IMR-90 (cell line): ENCODE results near the gene KRTAP12-3. TPM values are rescaled to one million over a fixed set of nuclear protein-coding genes. Genes with fewer than 3 reads are reported as not detected.

Source experiments
- ATAC-seq: fragments of 200-7000 bp; cut with Tn5 transposase; 2 replicates; pipeline ENCODE4 v1.9.1; 2020; ENCODE audit warnings: low read depth, mild to moderate bottlenecking, moderate library complexity
- BruUV-seq: library from RNA; stranded (reverse); fragments of 400-500 nt; replicated peaks from 2 replicates; lab custom pipeline; 2021; lab: Mats Ljungman, UMichigan
- CTCF ChIA-PET: fragments of 300-600 bp; formaldehyde crosslinking; extraction: SDS; loops from one replicate; lab custom pipeline; 2021; ENCODE audit warnings: antibody characterized with exemption; lab: Yijun Ruan, JAX
- POLR2A ChIA-PET: fragments of 300-600 bp; sonication (Branson Sonifier 250); formaldehyde crosslinking; loops from one replicate; lab custom pipeline; 2022; ENCODE audit warnings: antibody characterized with exemption; ENCODE audit not compliant: unreplicated experiment; lab: Charles Lee
- DNase-seq: peaks from one replicate; pipeline ENCODE4 v3.0.0; 2013
- H2AFZ ChIP-seq: replicated peaks from 2 replicates; pipeline ENCODE3; 2013; ENCODE audit warnings: low read length, mild to moderate bottlenecking; ENCODE audit not compliant: poor library complexity
- H2AK5ac ChIP-seq: 2 replicates; pipeline ENCODE4 v1.6.1; 2013; ENCODE audit warnings: low read depth, low read length, inconsistent platforms
- H2AK9ac ChIP-seq: replicated peaks from 2 replicates; pipeline ENCODE3; 2013; ENCODE audit warnings: mild to moderate bottlenecking, low read depth, low read length, moderate library complexity; ENCODE audit not compliant: poor library complexity
- H2BK120ac ChIP-seq: 2 replicates; pipeline ENCODE4 v1.6.1; 2013; ENCODE audit warnings: low read depth, low read length, inconsistent platforms
- H2BK15ac ChIP-seq: 3 replicates; pipeline ENCODE4 v1.6.1; 2013; ENCODE audit warnings: low read depth, low read length, inconsistent platforms
- H2BK20ac ChIP-seq: 2 replicates; pipeline ENCODE4 v1.6.1; 2013; ENCODE audit warnings: low read depth, mild to moderate bottlenecking, inconsistent platforms, low read length, moderate library complexity
- H2BK5ac ChIP-seq: 2 replicates; pipeline ENCODE4 v1.6.1; 2013; ENCODE audit warnings: mild to moderate bottlenecking, low read depth, low read length, inconsistent platforms; ENCODE audit not compliant: poor library complexity, severe bottlenecking
- H3K14ac ChIP-seq: replicated peaks from 2 replicates; pipeline ENCODE4 v1.6.1; 2013; ENCODE audit warnings: low read depth, low read length, inconsistent platforms
- H3K18ac ChIP-seq: 2 replicates; pipeline ENCODE4 v1.6.1; 2013; ENCODE audit warnings: low read depth, low read length, control low read depth
- H3K23ac ChIP-seq: 2 replicates; pipeline ENCODE4 v1.6.1; 2013; ENCODE audit warnings: low read depth, low read length, inconsistent platforms
- H3K27ac ChIP-seq: 2 replicates; pipeline ENCODE4 v1.5.1; 2013; ENCODE audit warnings: mild to moderate bottlenecking, control low read depth, low read length; ENCODE audit not compliant: insufficient read depth
- H3K27me3 ChIP-seq: 2 replicates; pipeline ENCODE4 v1.6.1; 2013; ENCODE audit warnings: low read length; ENCODE audit not compliant: control insufficient read depth, insufficient read depth
- H3K36me3 ChIP-seq: 2 replicates; pipeline ENCODE4 v1.6.1; 2013; ENCODE audit warnings: low read length, mixed read lengths; ENCODE audit not compliant: control insufficient read depth, insufficient read depth
- H3K4ac ChIP-seq: 2 replicates; pipeline ENCODE4 v1.6.1; 2013; ENCODE audit warnings: low read depth, low read length, inconsistent platforms
- H3K4me1 ChIP-seq: 2 replicates; pipeline ENCODE4 v1.6.1; 2013; ENCODE audit warnings: low read length, mixed read lengths; ENCODE audit not compliant: control insufficient read depth, insufficient read depth
- H3K4me2 ChIP-seq: 2 replicates; pipeline ENCODE4 v1.6.1; 2013; ENCODE audit warnings: low read depth, mild to moderate bottlenecking, control low read depth, low read length, moderate library complexity
- H3K4me3 ChIP-seq: 2 replicates; pipeline ENCODE4 v1.5.1; 2013; ENCODE audit warnings: low read depth, mild to moderate bottlenecking, control low read depth, low read length, moderate library complexity; ENCODE audit not compliant: insufficient read depth
- H3K56ac ChIP-seq: 2 replicates; pipeline ENCODE4 v1.6.1; 2013; ENCODE audit warnings: low read length, inconsistent platforms; ENCODE audit not compliant: insufficient read depth; ENCODE audit errors: extremely low read depth
- H3K79me1 ChIP-seq, 2 experiments: 2 replicates each; pipeline ENCODE4 v1.6.1; 2013; ENCODE audit warnings: low read length in 2 of 2, inconsistent platforms in 1 of 2, low read depth in 1 of 2
- H3K9ac ChIP-seq: 2 replicates; pipeline ENCODE4 v1.6.1; 2013; ENCODE audit warnings: low read depth, low read length, control low read depth
- H3K9me1 ChIP-seq: 2 replicates; pipeline ENCODE4 v1.6.1; 2013; ENCODE audit warnings: low read length, inconsistent platforms; ENCODE audit not compliant: insufficient read depth
- H3K9me3 ChIP-seq: 2 replicates; pipeline ENCODE4 v1.6.1; 2013; ENCODE audit warnings: low read length; ENCODE audit not compliant: control insufficient read depth, insufficient read depth
- H4K20me1 ChIP-seq: 2 replicates; pipeline ENCODE4 v1.6.1; 2013; ENCODE audit warnings: low read length, inconsistent platforms; ENCODE audit not compliant: insufficient read depth
- H4K5ac ChIP-seq: 2 replicates; pipeline ENCODE4 v1.6.1; 2013; ENCODE audit warnings: mild to moderate bottlenecking, low read depth, low read length, control low read depth
- H4K8ac ChIP-seq, 2 experiments: 2 replicates each; pipeline ENCODE4 v1.6.1; 2013; ENCODE audit warnings: low read depth in 2 of 2, low read length in 2 of 2, control low read depth in 1 of 2, inconsistent platforms in 1 of 2
- H4K91ac ChIP-seq: 2 replicates; pipeline ENCODE4 v1.6.1; 2013; ENCODE audit warnings: low read depth, low read length, inconsistent platforms; ENCODE audit not compliant: insufficient read depth
- CEBPB ChIP-seq: IDR thresholded peaks from 2 replicates; pipeline ENCODE4 v1.6.1; 2012; ENCODE audit warnings: low read depth, low read length, improper control_type of control experiment
- MAFK ChIP-seq: IDR thresholded peaks from 2 replicates; pipeline ENCODE4 v1.6.1; 2012; ENCODE audit warnings: low read depth, low read length, improper control_type of control experiment
- RCOR1 ChIP-seq: IDR thresholded peaks from 2 replicates; pipeline ENCODE4 v1.6.1; 2012; ENCODE audit warnings: mild to moderate bottlenecking, low read length, improper control_type of control experiment; ENCODE audit not compliant: insufficient replicate concordance
- WGBS, 2 experiments: methylation state at CpG; one replicate each; pipeline versions ENCODE4 v1.1.5 to v1.1.7; 2013; ENCODE audit warnings: missing lambda C conversion rate in 2 of 2; ENCODE audit not compliant: insufficient read length in 1 of 2; ENCODE audit errors: extremely low coverage in 2 of 2; 5-methylcytosine and 5-hydroxymethylcytosine counted together
- dilution Hi-C: fragments of 300-500 bp; cut with HindIII; formaldehyde crosslinking; loops from one replicate; pipeline ENCODE4 v1.14.3; 2018; ENCODE audit warnings: low sequenced_read_pairs; ENCODE audit not compliant: unreplicated experiment
- in situ Hi-C: fragments of 300-500 bp; cut with MboI; formaldehyde crosslinking; loops from 3 replicates; pipeline ENCODE4 v1.14.3; 2019; ENCODE audit warnings: low sequenced_read_pairs, inconsistent platforms, mixed read lengths
- intact Hi-C: fragments of 100-400 bp; cut with micrococcal nuclease; formaldehyde crosslinking; loops from 2 replicates; pipeline ENCODE4 v1.10.0; 2022
- polyA plus RNA-seq, 3 experiments: library from polyadenylated mRNA; depleted of rRNA; stranded (reverse); fragments of >200 nt; gene quantifications; 2 replicates each; pipeline ENCODE4 v1.2.3, GENCODE V29; 2012; ENCODE audit warnings: low replicate concordance in 1 of 3
- total RNA-seq: library from RNA; depleted of rRNA; stranded (reverse); fragments of >200 nt; gene quantifications from 2 replicates; pipeline ENCODE4 v1.2.3, GENCODE V29; 2012
- TF ChIP-seq, protein P1 (sequence below): conservative IDR thresholded peaks from 2 replicates; pipeline ENCODE4 v1.5.1; 2012; ENCODE audit warnings: mild to moderate bottlenecking, low read depth, low read length, improper control_type of control experiment
- TF ChIP-seq, protein P2 (sequence below): fragments of 150-350 bp; IDR thresholded peaks from 2 replicates; pipeline ENCODE4 v1.6.1; 2016; ENCODE audit warnings: low read depth, mild to moderate bottlenecking, low read length, moderate library complexity, borderline replicate concordance
- TF ChIP-seq, protein P3 (sequence below): fragments of 150-350 bp; IDR thresholded peaks from 2 replicates; pipeline ENCODE4 v1.6.1; 2017; ENCODE audit warnings: mild to moderate bottlenecking, antibody characterized with exemption, low read length, low read depth

KRTAP12-3 gene
- total and polyA plus RNA-seq, 2 of the 4 experiments (the other 2 are of a cell fraction): not detected

DNA sequence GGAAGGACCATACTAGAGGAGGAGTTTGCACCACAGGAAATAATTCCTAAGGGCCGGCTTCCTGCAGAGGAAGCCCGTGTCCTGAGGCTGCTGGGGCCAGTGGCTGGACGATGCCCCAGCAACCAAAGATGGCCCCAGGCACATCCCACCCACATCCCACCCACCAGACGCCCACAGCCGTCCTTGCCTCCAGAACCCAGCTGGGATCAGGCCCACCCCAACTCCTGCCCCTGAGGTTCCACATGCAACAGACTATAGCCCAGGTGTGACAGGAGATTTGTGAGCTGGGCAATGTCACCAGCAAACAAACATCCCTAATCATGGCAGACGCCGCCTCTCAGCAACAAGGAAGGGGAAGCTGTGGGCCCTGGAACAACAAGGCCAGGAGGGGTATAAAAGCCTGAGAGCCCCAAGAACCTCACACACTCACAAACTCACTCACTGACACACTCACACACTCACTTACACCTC, 31.0 kb upstream of the KRTAP12-3 start, which contains the start of gene KRTAP10-9:
Gene KRTAP10-9 (plus strand): TSS at position 421 of the 471 bp plus-strand sequence. CDS start 79 bp downstream, outside the sequence.
- no TSS peak for BruUV-seq
- Histone ChIP-seq H2BK120ac (no peak within 1 kb of the TSS), H2BK20ac (no peak within 1 kb of the TSS), H3K79me1 (no peaks in the 10 kb centered on the region), H3K9ac (no peak within 1 kb of the TSS), H4K20me1 (no peaks in the 10 kb centered on the region), H3K4me3 (no peak within 1 kb of the TSS), H3K27me3 (peaks cover 2% of the 10 kb centered on the region; the same call in 1 of the 2 replicates), H3K9me1 (no peaks in the 10 kb centered on the region), H3K9me3 (0 out of 2 replicates have a peak, but pooled peaks cover 2% of the 10 kb centered on the region), H4K91ac (no peak within 1 kb of the TSS), H2BK5ac (no peak within 1 kb of the TSS), H3K4ac (no peak within 1 kb of the TSS), H3K23ac (no peak within 1 kb of the TSS), H2AK5ac (no peak within 1 kb of the TSS), H3K4me2 (no peak within 1 kb of the TSS), H4K8ac (no peak within 1 kb of the TSS), H2AK9ac (no peak within 1 kb of the TSS), H2BK15ac (no peak within 1 kb of the TSS), H4K5ac (no peak within 1 kb of the TSS), H3K27ac (no peak within 1 kb of the TSS), H3K14ac (no peak within 1 kb of the TSS), H3K4me1 (no peaks in the 10 kb centered on the region), H3K56ac (no peak within 1 kb of the TSS), H2AFZ (no peak within 1 kb of the TSS), H3K18ac (no peak within 1 kb of the TSS), H3K36me3 (no peaks in the 10 kb centered on the region)
- ChIA-PET POLR2A (no interaction called here), CTCF (no interaction called here)
- dilution Hi-C loops (no loop called here), in situ Hi-C loops (no loop called here), intact Hi-C loops (no loop called here)
- TF ChIP-seq MAFK (no peak), RCOR1 (no peak), CEBPB (no peak)
- TF ChIP-seq, protein P1, sequence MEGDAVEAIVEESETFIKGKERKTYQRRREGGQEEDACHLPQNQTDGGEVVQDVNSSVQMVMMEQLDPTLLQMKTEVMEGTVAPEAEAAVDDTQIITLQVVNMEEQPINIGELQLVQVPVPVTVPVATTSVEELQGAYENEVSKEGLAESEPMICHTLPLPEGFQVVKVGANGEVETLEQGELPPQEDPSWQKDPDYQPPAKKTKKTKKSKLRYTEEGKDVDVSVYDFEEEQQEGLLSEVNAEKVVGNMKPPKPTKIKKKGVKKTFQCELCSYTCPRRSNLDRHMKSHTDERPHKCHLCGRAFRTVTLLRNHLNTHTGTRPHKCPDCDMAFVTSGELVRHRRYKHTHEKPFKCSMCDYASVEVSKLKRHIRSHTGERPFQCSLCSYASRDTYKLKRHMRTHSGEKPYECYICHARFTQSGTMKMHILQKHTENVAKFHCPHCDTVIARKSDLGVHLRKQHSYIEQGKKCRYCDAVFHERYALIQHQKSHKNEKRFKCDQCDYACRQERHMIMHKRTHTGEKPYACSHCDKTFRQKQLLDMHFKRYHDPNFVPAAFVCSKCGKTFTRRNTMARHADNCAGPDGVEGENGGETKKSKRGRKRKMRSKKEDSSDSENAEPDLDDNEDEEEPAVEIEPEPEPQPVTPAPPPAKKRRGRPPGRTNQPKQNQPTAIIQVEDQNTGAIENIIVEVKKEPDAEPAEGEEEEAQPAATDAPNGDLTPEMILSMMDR: no peak
- TF ChIP-seq, protein P2, sequence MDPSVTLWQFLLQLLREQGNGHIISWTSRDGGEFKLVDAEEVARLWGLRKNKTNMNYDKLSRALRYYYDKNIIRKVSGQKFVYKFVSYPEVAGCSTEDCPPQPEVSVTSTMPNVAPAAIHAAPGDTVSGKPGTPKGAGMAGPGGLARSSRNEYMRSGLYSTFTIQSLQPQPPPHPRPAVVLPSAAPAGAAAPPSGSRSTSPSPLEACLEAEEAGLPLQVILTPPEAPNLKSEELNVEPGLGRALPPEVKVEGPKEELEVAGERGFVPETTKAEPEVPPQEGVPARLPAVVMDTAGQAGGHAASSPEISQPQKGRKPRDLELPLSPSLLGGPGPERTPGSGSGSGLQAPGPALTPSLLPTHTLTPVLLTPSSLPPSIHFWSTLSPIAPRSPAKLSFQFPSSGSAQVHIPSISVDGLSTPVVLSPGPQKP: no peak
- TF ChIP-seq, protein P3, sequence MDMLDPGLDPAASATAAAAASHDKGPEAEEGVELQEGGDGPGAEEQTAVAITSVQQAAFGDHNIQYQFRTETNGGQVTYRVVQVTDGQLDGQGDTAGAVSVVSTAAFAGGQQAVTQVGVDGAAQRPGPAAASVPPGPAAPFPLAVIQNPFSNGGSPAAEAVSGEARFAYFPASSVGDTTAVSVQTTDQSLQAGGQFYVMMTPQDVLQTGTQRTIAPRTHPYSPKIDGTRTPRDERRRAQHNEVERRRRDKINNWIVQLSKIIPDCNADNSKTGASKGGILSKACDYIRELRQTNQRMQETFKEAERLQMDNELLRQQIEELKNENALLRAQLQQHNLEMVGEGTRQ: no peak
- no CpG with 5 or more reads among the region's 7 CpGs for WGBS, 2 experiments
- ATAC-seq (no peak), DNase-seq (no peak)
